ENCODE measurements around the gene PPP1R3G.

The PPP1R3G gene

GRCh38 chr6:5083813-5084359 is 1.3 kb upstream of the PPP1R3G start:
- Histone ChIP-seq H3K9me3 (ENCODE audit: control insufficient read depth, insufficient read depth, low read depth, low read length) (no peaks in the 10 kb centered on the region), H3K9ac (ENCODE audit: low read length) (no peak overlapping the region), H3K4me1 (ENCODE audit: control insufficient read depth, insufficient read depth, low read length) (peaks cover 13% of the 10 kb centered on the region), H3K27ac (ENCODE audit: low read depth, low read length) (no peak overlapping the region), H3K27me3 (ENCODE audit: control insufficient read depth, insufficient read depth, low read length) (peaks cover 64% of the 10 kb centered on the region), H3K4me3 (ENCODE audit: low read depth, low read length) (peak overlapping the region; percentile 62), H3K36me3 (ENCODE audit: control insufficient read depth, insufficient read depth, low read length) (no peaks in the 10 kb centered on the region)

DNA sequence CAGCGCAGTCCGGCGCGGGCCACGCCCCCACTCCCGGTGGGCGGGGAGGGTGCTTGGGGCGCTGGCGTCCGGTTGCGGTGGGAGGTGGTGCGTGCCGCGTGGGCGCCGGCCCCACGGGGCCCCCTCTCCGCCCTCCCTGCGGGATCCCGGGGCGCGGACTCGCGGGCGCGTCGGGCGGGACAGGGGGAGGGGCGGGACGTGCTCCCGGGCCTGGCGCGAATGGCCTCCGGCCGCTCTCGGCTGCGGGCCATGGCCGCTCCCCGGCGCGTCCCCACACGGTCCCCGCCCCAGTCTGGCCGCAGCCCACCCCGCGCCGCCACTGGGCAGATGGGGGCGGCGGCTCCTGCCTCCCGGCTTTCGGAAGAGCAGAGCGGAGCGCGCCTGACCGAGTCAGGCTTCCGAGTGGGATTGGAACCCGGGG is 771 bp upstream of the PPP1R3G start:
- Histone ChIP-seq H3K4me1 (ENCODE audit: control insufficient read depth, insufficient read depth, low read length) (peaks cover 13% of the 10 kb centered on the region), H3K9ac (ENCODE audit: low read length) (peak overlapping the region; percentile 43), H3K27ac (ENCODE audit: low read depth, low read length) (no peak overlapping the region)

DNA sequence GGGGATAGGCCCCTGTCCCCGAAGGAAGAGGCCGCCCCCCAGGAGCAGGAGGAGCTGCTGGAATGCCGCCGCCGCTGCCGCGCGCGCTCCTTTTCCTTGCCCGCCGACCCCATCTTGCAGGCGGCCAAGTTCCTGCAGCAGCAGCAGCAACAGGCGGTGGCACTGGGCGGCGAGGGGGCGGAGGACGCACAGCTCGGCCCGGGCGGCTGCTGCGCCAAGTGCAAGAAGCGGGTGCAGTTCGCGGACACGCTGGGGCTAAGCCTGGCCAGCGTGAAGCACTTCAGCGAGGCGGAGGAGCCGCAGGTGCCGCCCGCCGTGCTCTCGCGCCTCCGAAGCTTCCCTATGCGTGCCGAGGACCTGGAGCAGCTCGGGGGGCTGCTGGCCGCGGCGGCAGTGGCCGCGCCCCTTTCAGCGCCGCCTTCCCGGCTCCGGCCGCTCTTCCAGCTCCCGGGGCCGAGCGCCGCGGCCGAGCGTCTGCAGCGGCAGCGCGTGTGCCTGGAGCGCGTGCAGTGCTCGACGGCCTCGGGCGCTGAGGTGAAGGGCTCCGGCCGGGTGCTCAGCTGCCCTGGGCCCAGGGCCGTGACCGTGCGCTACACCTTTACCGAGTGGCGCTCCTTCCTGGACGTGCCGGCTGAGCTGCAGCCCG is 630 bp downstream of the PPP1R3G start:
- Histone ChIP-seq H3K36me3 (ENCODE audit: control insufficient read depth, insufficient read depth, low read length) (no peaks in the 10 kb centered on the region), H3K4me3 (ENCODE audit: low read depth, low read length) (peak overlapping the region; percentile 62), H3K9me3 (ENCODE audit: control insufficient read depth, insufficient read depth, low read depth, low read length) (no peaks in the 10 kb centered on the region), H3K4me1 (ENCODE audit: control insufficient read depth, insufficient read depth, low read length) (peaks cover 13% of the 10 kb centered on the region), H3K9ac (ENCODE audit: low read length) (peak overlapping the region; percentile 44), H3K27ac (ENCODE audit: low read depth, low read length) (no peak overlapping the region), H3K27me3 (ENCODE audit: control insufficient read depth, insufficient read depth, low read length) (peaks cover 74% of the 10 kb centered on the region)

More for the DNA sequence above, 771 bp upstream of the PPP1R3G start:
- Histone ChIP-seq H3K4me3 (ENCODE audit: low read depth, low read length) (peak overlapping the region; percentile 62), H3K9me3 (ENCODE audit: control insufficient read depth, insufficient read depth, low read depth, low read length) (no peaks in the 10 kb centered on the region), H3K27me3 (ENCODE audit: control insufficient read depth, insufficient read depth, low read length) (peaks cover 64% of the 10 kb centered on the region), H3K36me3 (ENCODE audit: control insufficient read depth, insufficient read depth, low read length) (no peaks in the 10 kb centered on the region)

DNA sequence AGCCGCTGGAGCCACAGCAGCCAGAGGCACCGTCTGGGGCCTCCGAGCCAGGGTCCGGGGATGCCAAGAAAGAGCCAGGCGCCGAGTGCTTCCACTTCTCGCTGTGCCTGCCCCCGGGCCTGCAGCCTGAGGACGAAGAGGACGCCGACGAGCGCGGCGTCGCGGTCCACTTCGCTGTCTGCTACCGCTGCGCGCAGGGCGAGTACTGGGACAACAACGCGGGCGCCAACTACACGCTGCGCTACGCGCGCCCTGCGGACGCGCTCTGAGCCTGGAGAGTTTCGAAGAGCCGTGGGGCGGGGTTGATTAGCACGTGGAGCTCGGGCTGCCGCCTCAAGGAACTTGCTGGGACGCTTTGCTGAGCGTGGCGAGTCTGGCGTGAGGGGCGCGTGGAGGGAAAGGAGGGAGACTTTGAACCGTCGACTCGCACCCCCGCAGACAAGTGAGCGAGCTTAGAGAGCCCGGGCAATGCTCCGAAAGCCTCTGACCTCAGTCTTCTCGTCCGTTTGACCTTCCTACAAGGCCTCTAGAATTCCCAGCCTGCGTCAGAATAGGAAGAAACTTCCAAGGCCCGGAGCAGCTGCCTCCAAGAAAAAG is 1.3 kb downstream of the PPP1R3G start:
- H3K27ac ChIP-seq (ENCODE audit: low read depth, low read length), result no peak overlapping the region
- peak overlapping the region; percentile 62 for H3K4me3 ChIP-seq (ENCODE audit: low read depth, low read length)
- H3K9me3 ChIP-seq (ENCODE audit: control insufficient read depth, insufficient read depth, low read depth, low read length), result no peaks in the 10 kb centered on the region
- H3K4me1 ChIP-seq (ENCODE audit: control insufficient read depth, insufficient read depth, low read length), result peaks cover 13% of the 10 kb centered on the region
- H3K36me3 ChIP-seq (ENCODE audit: control insufficient read depth, insufficient read depth, low read length), result no peaks in the 10 kb centered on the region
- H3K9ac ChIP-seq (ENCODE audit: low read length), result no peak overlapping the region
- peaks cover 74% of the 10 kb centered on the region for H3K27me3 ChIP-seq (ENCODE audit: control insufficient read depth, insufficient read depth, low read length)

DNA sequence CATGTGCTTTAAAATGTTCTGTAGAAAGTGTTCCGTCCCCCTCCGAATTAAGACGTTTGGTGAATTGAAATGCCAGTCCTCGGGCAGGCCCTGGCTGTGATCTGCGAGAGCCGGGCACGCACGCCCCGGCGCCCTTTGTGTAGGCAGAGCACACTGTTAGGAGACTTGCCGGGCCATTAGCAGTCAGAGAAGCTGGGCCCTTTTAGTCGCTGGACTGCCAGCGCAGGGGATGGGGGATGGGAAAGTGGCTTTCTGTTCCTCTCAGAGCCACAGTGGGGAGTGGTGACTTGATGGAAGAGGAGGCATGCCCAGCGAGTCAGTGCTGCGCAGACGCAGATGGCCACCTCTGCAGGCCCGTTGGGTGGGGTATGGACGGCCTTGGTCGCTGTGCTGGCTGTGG is 2.2 kb downstream of the PPP1R3G start:
- no peaks in the 10 kb centered on the region for H3K36me3 ChIP-seq (ENCODE audit: control insufficient read depth, insufficient read depth, low read length)
- peaks cover 70% of the 10 kb centered on the region for H3K27me3 ChIP-seq (ENCODE audit: control insufficient read depth, insufficient read depth, low read length)
- peaks cover 13% of the 10 kb centered on the region for H3K4me1 ChIP-seq (ENCODE audit: control insufficient read depth, insufficient read depth, low read length)
- no peaks in the 10 kb centered on the region for H3K9me3 ChIP-seq (ENCODE audit: control insufficient read depth, insufficient read depth, low read depth, low read length)
- H3K27ac ChIP-seq (ENCODE audit: low read depth, low read length), result no peak overlapping the region
- H3K4me3 ChIP-seq (ENCODE audit: low read depth, low read length), result no peak overlapping the region
- no peak overlapping the region for H3K9ac ChIP-seq (ENCODE audit: low read length)

GRCh38 chr6:5088780-5089179 is 3.6 kb downstream of the PPP1R3G start:
- no peak overlapping the region for H3K27ac ChIP-seq (ENCODE audit: low read depth, low read length)
- peaks cover 56% of the 10 kb centered on the region for H3K27me3 ChIP-seq (ENCODE audit: control insufficient read depth, insufficient read depth, low read length)
- peaks cover 13% of the 10 kb centered on the region for H3K4me1 ChIP-seq (ENCODE audit: control insufficient read depth, insufficient read depth, low read length)

DNA sequence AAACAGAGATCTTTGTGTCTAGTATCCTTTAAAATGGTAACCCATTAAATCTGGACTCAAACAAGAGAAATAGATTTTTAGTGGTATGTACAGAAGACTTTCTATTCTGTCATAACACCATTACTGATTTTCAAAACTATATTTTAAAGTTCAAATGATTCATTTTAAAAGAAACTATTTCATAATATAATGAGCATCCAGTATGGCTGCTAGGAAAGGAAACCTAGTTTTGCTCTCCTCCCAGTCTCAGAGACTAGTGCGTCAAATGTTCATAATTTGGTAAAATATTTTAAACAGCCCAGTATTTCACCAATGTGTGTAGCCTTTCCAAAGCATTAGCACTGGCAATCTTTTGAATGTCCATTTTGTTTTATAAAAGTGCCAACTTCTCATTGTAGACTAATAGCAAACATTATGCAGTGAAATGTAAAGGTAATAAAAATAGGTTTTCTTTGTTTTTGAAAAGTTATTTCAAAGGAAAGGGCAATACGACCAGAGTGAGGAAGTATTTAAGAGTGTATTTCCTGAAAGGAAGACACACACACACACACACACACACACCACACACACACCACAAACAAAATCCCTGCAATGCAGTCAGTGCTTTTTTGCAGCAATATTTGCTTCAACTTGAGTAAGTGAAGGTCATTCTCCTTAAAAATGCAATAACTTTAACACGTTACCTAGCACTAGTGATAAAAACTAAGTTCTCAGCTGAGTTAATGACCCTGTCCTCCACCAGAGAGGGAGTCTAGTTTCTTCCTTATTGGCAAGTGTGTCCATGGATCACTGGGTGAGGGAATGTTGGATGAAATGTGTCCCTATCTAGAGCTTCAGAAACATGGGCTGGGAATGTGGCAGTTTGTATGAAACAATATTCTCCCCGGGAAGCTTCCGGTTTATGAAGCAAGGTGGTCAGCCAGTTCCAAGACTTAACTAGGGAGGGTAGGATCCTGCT is 4.6 kb downstream of the PPP1R3G start:
- Histone ChIP-seq H3K27me3 (ENCODE audit: control insufficient read depth, insufficient read depth, low read length) (peaks cover 46% of the 10 kb centered on the region), H3K4me3 (ENCODE audit: low read depth, low read length) (no peak overlapping the region), H3K9me3 (ENCODE audit: control insufficient read depth, insufficient read depth, low read depth, low read length) (no peaks in the 10 kb centered on the region), H3K4me1 (ENCODE audit: control insufficient read depth, insufficient read depth, low read length) (peaks cover 11% of the 10 kb centered on the region), H3K36me3 (ENCODE audit: control insufficient read depth, insufficient read depth, low read length) (no peaks in the 10 kb centered on the region), H3K27ac (ENCODE audit: low read depth, low read length) (no peak overlapping the region), H3K9ac (ENCODE audit: low read length) (no peak overlapping the region)

More at GRCh38 chr6:5088780-5089179, 3.6 kb downstream of the PPP1R3G start:
- Histone ChIP-seq H3K36me3 (ENCODE audit: control insufficient read depth, insufficient read depth, low read length) (no peaks in the 10 kb centered on the region), H3K9me3 (ENCODE audit: control insufficient read depth, insufficient read depth, low read depth, low read length) (no peaks in the 10 kb centered on the region), H3K4me3 (ENCODE audit: low read depth, low read length) (no peak overlapping the region), H3K9ac (ENCODE audit: low read length) (no peak overlapping the region)

- Histone ChIP-seq H3K9ac (ENCODE audit: low read length) (no peak overlapping the region), H3K9me3 (ENCODE audit: control insufficient read depth, insufficient read depth, low read depth, low read length) (no peaks in the 10 kb centered on the region), H3K4me3 (ENCODE audit: low read depth, low read length) (no peak overlapping the region), H3K27me3 (ENCODE audit: control insufficient read depth, insufficient read depth, low read length) (peaks cover 38% of the 10 kb centered on the region), H3K36me3 (ENCODE audit: control insufficient read depth, insufficient read depth, low read length) (no peaks in the 10 kb centered on the region), H3K27ac (ENCODE audit: low read depth, low read length) (no peak overlapping the region), H3K4me1 (ENCODE audit: control insufficient read depth, insufficient read depth, low read length) (peaks cover 10% of the 10 kb centered on the region)
Observed at GRCh38 chr6:5090603-5091002, 5.5 kb downstream of the PPP1R3G start.

DNA sequence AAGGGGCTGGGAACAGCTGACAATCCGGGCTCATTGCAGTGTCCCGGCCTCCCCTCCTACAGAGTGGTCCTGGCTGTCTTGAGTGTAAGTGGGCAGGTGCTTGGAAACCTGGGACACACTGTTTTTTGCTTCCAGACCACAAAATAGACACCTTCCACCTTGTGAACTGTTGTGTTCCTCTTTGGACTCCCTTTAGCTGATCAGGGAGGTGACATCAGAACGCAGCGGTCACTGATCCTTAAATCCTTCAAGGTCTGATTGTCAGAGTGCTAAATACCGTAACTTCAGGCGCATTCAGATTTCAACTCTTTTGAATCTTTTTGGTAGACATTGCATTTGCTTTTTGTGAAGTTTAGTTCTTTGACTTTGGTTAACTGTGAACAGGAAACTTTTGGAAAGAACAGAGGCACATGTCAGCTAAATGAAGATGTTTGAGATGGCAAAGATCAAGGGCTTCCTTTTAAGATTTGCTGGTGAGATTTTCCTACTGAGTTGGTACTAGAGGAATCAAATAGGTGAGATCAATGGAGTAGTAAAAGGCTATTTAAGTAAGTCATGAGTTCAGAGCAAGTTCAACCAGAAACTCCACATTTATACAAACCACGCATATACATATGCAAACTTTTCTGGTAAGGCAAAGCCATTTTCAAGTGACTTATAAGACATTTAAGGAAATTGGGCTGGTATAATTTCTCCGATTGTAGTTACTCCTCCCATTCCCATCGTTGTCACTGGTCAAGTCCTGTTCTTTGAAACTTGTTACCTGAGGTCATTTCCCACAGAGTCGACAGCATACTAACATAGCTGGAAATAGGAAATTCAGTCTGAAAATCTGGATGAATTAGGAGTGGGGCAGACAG is 6.3 kb downstream of the PPP1R3G start:
- Histone ChIP-seq H3K9ac (ENCODE audit: low read length) (no peak overlapping the region), H3K27me3 (ENCODE audit: control insufficient read depth, insufficient read depth, low read length) (peaks cover 30% of the 10 kb centered on the region), H3K4me3 (ENCODE audit: low read depth, low read length) (no peak overlapping the region), H3K9me3 (ENCODE audit: control insufficient read depth, insufficient read depth, low read depth, low read length) (no peaks in the 10 kb centered on the region), H3K4me1 (ENCODE audit: control insufficient read depth, insufficient read depth, low read length) (peaks cover 6% of the 10 kb centered on the region), H3K36me3 (ENCODE audit: control insufficient read depth, insufficient read depth, low read length) (no peaks in the 10 kb centered on the region), H3K27ac (ENCODE audit: low read depth, low read length) (no peak overlapping the region)
